ENCODE data around the gene CD276. TPM values are rescaled to one million over a fixed set of nuclear protein-coding genes. Genes with fewer than 3 reads are reported as not detected.
"Not testable (repeated sequence)": the region's sequence is repeated elsewhere in the genome, so short reads cannot be mapped to it uniquely, and the experiment has no call there.

The CD276 gene
- polyA plus RNA-seq, 2 donors, result 9.3 to 11.0 TPM

GRCh38 chr15:73717206-73717605, 33.0 kb downstream of the CD276 start:
- H3K27ac ChIP-seq (ENCODE audit: low read depth in 2 of 2, low read length in 1 of 2), result no peak overlapping the region
- no peaks in the 10 kb centered on the region for H3K27me3 ChIP-seq (ENCODE audit: control insufficient read depth in 1 of 2, insufficient read depth in 2 of 2, low read length in 2 of 2)
- H3K9me3 ChIP-seq (ENCODE audit: control insufficient read depth in 2 of 2, insufficient read depth in 1 of 2, low read depth in 1 of 2, low read length in 1 of 2), result no peaks in the 10 kb centered on the region
- peaks cover 0 to 4% of the 10 kb centered on the region in 2 donors for H3K4me1 ChIP-seq (ENCODE audit: control insufficient read depth in 2 of 2, insufficient read depth in 2 of 2, low read length in 1 of 2)
- H3K36me3 ChIP-seq (ENCODE audit: control insufficient read depth in 2 of 2, insufficient read depth in 2 of 2, low read length in 1 of 2), result no peaks in the 10 kb centered on the region
- no peak overlapping the region for H3K4me3 ChIP-seq (ENCODE audit: low read depth in 1 of 2, low read length in 2 of 2)
- WGBS, 2 donors, result 74 to 80% methylated on average over 3 of the region's 3 CpGs

DNA sequence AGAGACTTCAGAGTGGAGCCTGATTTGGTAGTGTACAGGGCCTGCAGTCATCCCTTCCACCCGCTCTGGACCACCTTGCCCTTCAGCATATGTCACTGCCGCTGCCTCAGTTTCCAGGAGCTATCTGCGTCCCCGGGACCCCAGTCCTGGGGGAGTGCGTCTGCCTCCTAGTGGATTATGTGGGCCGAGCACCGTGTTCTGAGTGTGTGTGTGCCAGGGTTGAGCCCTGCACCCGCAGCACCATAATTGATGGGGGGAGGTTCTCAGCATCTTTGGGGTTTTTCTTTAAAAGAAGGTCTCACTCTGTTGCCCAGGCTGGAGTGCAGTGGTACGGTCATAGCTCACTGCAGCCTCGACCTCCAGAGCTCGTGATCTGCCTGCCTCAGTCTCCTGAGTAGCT, 33.6 kb downstream of the CD276 start:
- Histone ChIP-seq H3K4me1 (ENCODE audit: control insufficient read depth in 2 of 2, insufficient read depth in 2 of 2, low read length in 1 of 2) (peaks cover 0 to 4% of the 10 kb centered on the region in 2 donors), H3K36me3 (ENCODE audit: control insufficient read depth in 2 of 2, insufficient read depth in 2 of 2, low read length in 1 of 2) (no peaks in the 10 kb centered on the region), H3K27ac (ENCODE audit: low read depth in 2 of 2, low read length in 1 of 2) (no peak overlapping the region), H3K9me3 (ENCODE audit: control insufficient read depth in 2 of 2, insufficient read depth in 1 of 2, low read depth in 1 of 2, low read length in 1 of 2) (no peaks in the 10 kb centered on the region), H3K27me3 (ENCODE audit: control insufficient read depth in 1 of 2, insufficient read depth in 2 of 2, low read length in 2 of 2) (no peaks in the 10 kb centered on the region), H3K4me3 (ENCODE audit: low read depth in 1 of 2, low read length in 2 of 2) (no peak overlapping the region)
- WGBS, 2 donors, result 64 to 68% methylated on average over 11 of the region's 11 CpGs

GRCh38 chr15:73718694-73719093, 34.5 kb downstream of the CD276 start:
- no peaks in the 10 kb centered on the region for H3K27me3 ChIP-seq (ENCODE audit: control insufficient read depth in 1 of 2, insufficient read depth in 2 of 2, low read length in 2 of 2)
- no peak overlapping the region for H3K4me3 ChIP-seq (ENCODE audit: low read depth in 1 of 2, low read length in 2 of 2)
- H3K27ac ChIP-seq (ENCODE audit: low read depth in 2 of 2, low read length in 1 of 2), result no peak overlapping the region
- WGBS, 2 donors, result 77 to 80% methylated on average over 4 of the region's 4 CpGs
- H3K36me3 ChIP-seq (ENCODE audit: control insufficient read depth in 2 of 2, insufficient read depth in 2 of 2, low read length in 1 of 2), result no peaks in the 10 kb centered on the region
- H3K4me1 ChIP-seq (ENCODE audit: control insufficient read depth in 2 of 2, insufficient read depth in 2 of 2, low read length in 1 of 2), result peaks cover 0 to 4% of the 10 kb centered on the region in 2 donors
- H3K9me3 ChIP-seq (ENCODE audit: control insufficient read depth in 2 of 2, insufficient read depth in 1 of 2, low read depth in 1 of 2, low read length in 1 of 2), result no peaks in the 10 kb centered on the region

DNA sequence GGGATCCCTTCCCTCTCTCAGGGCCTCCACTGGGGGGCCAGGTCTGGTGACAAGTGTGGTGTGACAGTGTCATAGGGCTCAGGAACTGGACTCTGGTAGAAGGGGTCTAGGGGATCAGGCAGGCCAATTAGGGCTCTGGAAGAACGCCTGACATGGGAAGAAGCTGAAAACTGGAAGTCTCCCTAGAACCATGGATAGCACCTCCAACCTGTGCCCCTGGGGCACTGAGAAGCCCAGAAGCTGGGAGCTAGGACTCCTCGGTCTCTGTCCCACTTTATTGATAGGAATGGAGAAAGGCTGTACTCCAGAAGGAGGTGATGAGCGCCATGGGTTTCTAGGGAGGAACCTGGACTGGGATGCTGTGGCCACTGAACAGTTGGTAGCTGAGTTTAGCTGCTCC, 38.2 kb downstream of the CD276 start:
- Histone ChIP-seq H3K4me3 (ENCODE audit: low read depth in 1 of 2, low read length in 2 of 2) (no peak overlapping the region), H3K36me3 (ENCODE audit: control insufficient read depth in 2 of 2, insufficient read depth in 2 of 2, low read length in 1 of 2) (no peaks in the 10 kb centered on the region), H3K27ac (ENCODE audit: low read depth in 2 of 2, low read length in 1 of 2) (no peak overlapping the region), H3K27me3 (ENCODE audit: control insufficient read depth in 1 of 2, insufficient read depth in 2 of 2, low read length in 2 of 2) (no peaks in the 10 kb centered on the region), H3K4me1 (ENCODE audit: control insufficient read depth in 2 of 2, insufficient read depth in 2 of 2, low read length in 1 of 2) (no peaks in the 10 kb centered on the region), H3K9me3 (ENCODE audit: control insufficient read depth in 2 of 2, insufficient read depth in 1 of 2, low read depth in 1 of 2, low read length in 1 of 2) (no peaks in the 10 kb centered on the region)
- 95 to 97% methylated on average over 3 of the region's 3 CpGs for WGBS, 2 donors

DNA sequence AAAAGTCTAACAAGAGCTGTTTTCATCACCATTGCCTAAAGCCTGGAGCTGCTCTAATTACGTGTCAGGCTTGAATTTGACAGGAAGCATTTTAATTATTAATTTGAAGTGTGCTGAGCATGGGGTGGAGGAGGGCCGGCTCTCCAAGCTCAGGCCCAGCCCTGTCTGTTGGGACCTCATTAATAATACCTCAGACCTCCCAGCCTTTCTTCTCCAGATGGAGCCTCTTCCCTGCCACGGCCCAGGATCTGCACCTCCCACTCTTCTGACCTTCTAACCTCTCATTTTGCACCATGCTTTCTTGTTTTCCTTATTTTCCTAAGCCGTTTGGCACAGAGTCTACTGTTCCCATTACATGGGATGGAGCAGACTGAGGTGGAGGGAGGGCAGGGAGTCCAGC, 39.0 kb downstream of the CD276 start:
- no peaks in the 10 kb centered on the region for H3K36me3 ChIP-seq (ENCODE audit: control insufficient read depth in 2 of 2, insufficient read depth in 2 of 2, low read length in 1 of 2)
- no peaks in the 10 kb centered on the region for H3K27me3 ChIP-seq (ENCODE audit: control insufficient read depth in 1 of 2, insufficient read depth in 2 of 2, low read length in 2 of 2)
- no peak overlapping the region for H3K27ac ChIP-seq (ENCODE audit: low read depth in 2 of 2, low read length in 1 of 2)
- no peaks in the 10 kb centered on the region for H3K9me3 ChIP-seq (ENCODE audit: control insufficient read depth in 2 of 2, insufficient read depth in 1 of 2, low read depth in 1 of 2, low read length in 1 of 2)
- WGBS, 2 donors, result 37 to 53% methylated on average over 4 of the region's 4 CpGs
- H3K4me1 ChIP-seq (ENCODE audit: control insufficient read depth in 2 of 2, insufficient read depth in 2 of 2, low read length in 1 of 2), result no peaks in the 10 kb centered on the region
- H3K4me3 ChIP-seq (ENCODE audit: low read depth in 1 of 2, low read length in 2 of 2), result no peak overlapping the region

GRCh38 chr15:73724212-73724611, 40.0 kb downstream of the CD276 start:
- Histone ChIP-seq H3K27me3 (ENCODE audit: control insufficient read depth in 1 of 2, insufficient read depth in 2 of 2, low read length in 2 of 2) (no peaks in the 10 kb centered on the region), H3K27ac (ENCODE audit: low read depth in 2 of 2, low read length in 1 of 2) (no peak overlapping the region), H3K4me1 (ENCODE audit: control insufficient read depth in 2 of 2, insufficient read depth in 2 of 2, low read length in 1 of 2) (no peaks in the 10 kb centered on the region), H3K36me3 (ENCODE audit: control insufficient read depth in 2 of 2, insufficient read depth in 2 of 2, low read length in 1 of 2) (no peaks in the 10 kb centered on the region), H3K9me3 (ENCODE audit: control insufficient read depth in 2 of 2, insufficient read depth in 1 of 2, low read depth in 1 of 2, low read length in 1 of 2) (no peaks in the 10 kb centered on the region), H3K4me3 (ENCODE audit: low read depth in 1 of 2, low read length in 2 of 2) (no peak overlapping the region)
- WGBS, 2 donors, result 74 to 76% methylated on average over 3 of the region's 3 CpGs

DNA sequence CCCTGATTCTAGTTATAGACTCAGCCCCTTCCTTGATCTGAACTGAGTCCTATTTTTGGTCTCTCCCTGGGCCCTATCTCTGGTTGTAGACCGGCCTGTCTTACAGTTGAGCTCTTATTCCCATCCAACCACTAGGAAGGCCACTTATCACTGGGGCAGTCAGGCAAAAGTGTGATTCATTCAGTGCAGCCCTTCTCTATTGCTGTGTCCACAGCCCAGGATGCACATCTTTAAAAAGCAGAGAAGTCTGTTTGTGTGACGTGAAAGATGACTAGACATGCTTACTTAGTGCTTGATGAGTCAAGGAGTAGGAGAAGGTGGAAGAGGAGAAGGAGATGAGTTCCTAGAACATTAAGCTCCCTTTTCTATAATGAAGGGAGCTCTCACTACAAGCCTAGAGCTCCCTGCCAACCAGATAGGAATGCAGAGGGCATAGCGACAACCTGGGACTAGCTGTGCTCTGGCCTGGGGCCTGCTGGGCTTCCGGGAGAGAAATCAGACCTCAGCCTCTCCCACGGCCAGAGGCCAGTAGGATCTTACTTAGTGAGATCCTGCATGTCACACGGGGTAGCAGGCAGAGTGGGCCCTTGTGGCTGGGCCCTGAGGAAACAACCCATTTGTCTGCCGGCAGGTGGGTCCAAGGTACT, 43.3 kb downstream of the CD276 start:
- 83 to 84% methylated on average over 7 of the region's 7 CpGs for WGBS, 2 donors
- Histone ChIP-seq H3K27ac (ENCODE audit: low read depth in 2 of 2, low read length in 1 of 2) (no peak overlapping the region), H3K27me3 (ENCODE audit: control insufficient read depth in 1 of 2, insufficient read depth in 2 of 2, low read length in 2 of 2) (no peaks in the 10 kb centered on the region), H3K36me3 (ENCODE audit: control insufficient read depth in 2 of 2, insufficient read depth in 2 of 2, low read length in 1 of 2) (no peaks in the 10 kb centered on the region), H3K9me3 (ENCODE audit: control insufficient read depth in 2 of 2, insufficient read depth in 1 of 2, low read depth in 1 of 2, low read length in 1 of 2) (no peaks in the 10 kb centered on the region), H3K4me3 (ENCODE audit: low read depth in 1 of 2, low read length in 2 of 2) (no peak overlapping the region), H3K4me1 (ENCODE audit: control insufficient read depth in 2 of 2, insufficient read depth in 2 of 2, low read length in 1 of 2) (no peaks in the 10 kb centered on the region)

GRCh38 chr15:73732051-73732450, 47.9 kb downstream of the CD276 start:
- 94 to 95% methylated on average over 28 to 29 of the region's 29 CpGs for WGBS, 2 donors

DNA sequence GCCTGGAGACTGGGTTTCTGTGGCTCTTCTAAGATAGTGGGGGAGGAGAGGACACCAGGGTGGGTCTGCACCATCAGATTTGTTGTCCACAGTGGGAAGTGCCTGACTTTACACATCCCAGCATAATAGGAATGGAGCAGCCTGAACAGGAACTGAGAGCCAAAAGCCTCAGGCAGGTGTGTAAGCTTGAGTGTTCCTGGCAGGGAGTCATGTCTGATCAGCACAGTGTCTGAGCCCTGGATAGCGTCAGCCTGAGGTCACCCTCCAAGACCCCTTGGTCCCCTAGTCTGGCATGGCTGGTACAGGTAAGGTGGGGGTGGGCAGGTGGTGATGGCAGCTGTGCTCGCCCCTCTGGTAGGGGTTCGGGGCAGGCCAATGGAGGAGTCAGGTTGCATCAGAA, 48.7 kb downstream of the CD276 start:
- Histone ChIP-seq H3K27ac (ENCODE audit: low read depth in 2 of 2, low read length in 1 of 2) (no peak overlapping the region), H3K4me3 (ENCODE audit: low read depth in 1 of 2, low read length in 2 of 2) (no peak overlapping the region), H3K4me1 (ENCODE audit: control insufficient read depth in 2 of 2, insufficient read depth in 2 of 2, low read length in 1 of 2) (no peaks in the 10 kb centered on the region), H3K9me3 (ENCODE audit: control insufficient read depth in 2 of 2, insufficient read depth in 1 of 2, low read depth in 1 of 2, low read length in 1 of 2) (no peaks in the 10 kb centered on the region), H3K36me3 (ENCODE audit: control insufficient read depth in 2 of 2, insufficient read depth in 2 of 2, low read length in 1 of 2) (no peaks in the 10 kb centered on the region), H3K27me3 (ENCODE audit: control insufficient read depth in 1 of 2, insufficient read depth in 2 of 2, low read length in 2 of 2) (no peaks in the 10 kb centered on the region)
- 44 to 47% methylated on average over 3 of the region's 3 CpGs for WGBS, 2 donors

More at GRCh38 chr15:73732051-73732450, 47.9 kb downstream of the CD276 start:
- not testable (repeated sequence) for H3K4me3 ChIP-seq (ENCODE audit: low read depth in 1 of 2, low read length in 2 of 2); H3K27me3 ChIP-seq (ENCODE audit: control insufficient read depth in 1 of 2, insufficient read depth in 2 of 2, low read length in 2 of 2); H3K9me3 ChIP-seq (ENCODE audit: control insufficient read depth in 2 of 2, insufficient read depth in 1 of 2, low read depth in 1 of 2, low read length in 1 of 2); H3K36me3 ChIP-seq (ENCODE audit: control insufficient read depth in 2 of 2, insufficient read depth in 2 of 2, low read length in 1 of 2); H3K27ac ChIP-seq (ENCODE audit: low read depth in 2 of 2, low read length in 1 of 2); H3K4me1 ChIP-seq (ENCODE audit: control insufficient read depth in 2 of 2, insufficient read depth in 2 of 2, low read length in 1 of 2)

GRCh38 chr15:73737535-73737934, 53.4 kb downstream of the CD276 start:
- whole genome bisulfite sequencing, 2 donors, result 82 to 83% methylated on average over 7 of the region's 7 CpGs
- Histone ChIP-seq H3K9me3 (ENCODE audit: control insufficient read depth in 2 of 2, insufficient read depth in 1 of 2, low read depth in 1 of 2, low read length in 1 of 2) (no peaks in the 10 kb centered on the region), H3K4me3 (ENCODE audit: low read depth in 1 of 2, low read length in 2 of 2) (no peak overlapping the region), H3K27me3 (ENCODE audit: control insufficient read depth in 1 of 2, insufficient read depth in 2 of 2, low read length in 2 of 2) (no peaks in the 10 kb centered on the region), H3K36me3 (ENCODE audit: control insufficient read depth in 2 of 2, insufficient read depth in 2 of 2, low read length in 1 of 2) (no peaks in the 10 kb centered on the region), H3K4me1 (ENCODE audit: control insufficient read depth in 2 of 2, insufficient read depth in 2 of 2, low read length in 1 of 2) (no peaks in the 10 kb centered on the region), H3K27ac (ENCODE audit: low read depth in 2 of 2, low read length in 1 of 2) (no peak overlapping the region)

Data from esophagus (tissue), 2 donors.